ENCODE results near the gene PYDC1.

- TF ChIP-seq CTCF (IDR thresholded peaks at IDR 0.05) (no peak), POLR2A (IDR thresholded peaks at IDR 0.05) (no peak)
Measured at GRCh38 chr16:31184888-31185287, 32.0 kb downstream of the PYDC1 start.

All from suprapubic skin (tissue), 3 donors.